Stimulated activated CD8-positive, alpha-beta memory T cell treated with anti-CD3 and anti-CD28 coated beads, Interleukin-7, amount 100 ng/mL, for 24 hours (primary cell): Measurements from ENCODE around the gene ST3GAL3.

Experiments used
- DNase-seq: peaks from one replicate; pipeline ENCODE4 v3.0.0-alpha.2; 2020; ENCODE audit warnings: low read depth

Gene ST3GAL3

DNA sequence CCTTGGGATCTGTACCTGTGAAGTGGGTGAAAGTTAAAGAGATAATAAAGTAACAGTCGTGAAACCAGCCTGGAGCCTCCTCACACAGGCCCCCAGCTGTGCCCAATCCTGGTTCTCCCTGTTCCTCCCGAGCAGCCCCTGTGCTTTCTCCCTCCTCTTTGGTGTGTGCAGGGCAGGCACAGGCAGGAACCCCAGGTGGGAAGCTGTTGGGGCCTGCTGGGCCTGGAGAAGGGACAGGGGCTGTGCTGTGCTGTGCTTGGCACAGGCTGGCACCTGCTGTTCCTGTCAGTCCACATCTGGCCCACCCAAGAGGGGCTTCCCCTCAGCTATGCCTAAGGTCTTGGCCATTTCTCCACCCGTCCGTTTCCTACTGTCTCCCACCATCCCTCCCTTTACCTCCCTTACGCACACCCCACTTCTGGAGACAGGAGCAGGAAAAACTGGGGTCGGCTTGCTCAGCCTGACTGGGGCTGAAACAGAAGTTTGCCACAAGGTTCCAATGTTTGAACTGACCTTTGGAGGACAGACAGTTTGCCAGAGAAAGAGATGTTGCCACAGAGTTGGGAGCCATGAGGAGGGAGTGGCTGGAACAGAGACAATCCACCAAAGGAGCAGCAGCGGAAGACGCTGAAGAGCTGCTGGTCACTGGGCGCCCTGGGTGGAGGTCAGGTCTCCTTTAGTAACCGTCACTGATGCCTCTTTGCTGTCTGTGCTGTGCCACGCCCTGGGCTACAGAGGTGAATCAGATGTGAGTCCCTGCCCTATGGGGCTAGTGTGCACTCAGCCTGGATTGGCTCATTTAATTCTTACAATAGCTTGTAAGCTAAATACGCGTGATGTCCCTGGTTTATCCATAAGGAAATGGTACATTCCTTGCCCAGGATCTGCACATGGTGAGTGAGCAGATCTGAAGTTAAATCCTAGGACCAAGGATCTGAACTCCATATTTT, 207.5 kb downstream of the ST3GAL3 start:
- no peak for DNase-seq

- DNase-seq, result no peak
Observed at GRCh38 chr1:43919906-43920305, 212.6 kb downstream of the ST3GAL3 start.

- DNase-seq, result no peak
Observed at GRCh38 chr1:43921022-43921421, 213.7 kb downstream of the ST3GAL3 start.

GRCh38 chr1:43924516-43924915, 217.2 kb downstream of the ST3GAL3 start:
- DNase-seq, result no peak

DNA sequence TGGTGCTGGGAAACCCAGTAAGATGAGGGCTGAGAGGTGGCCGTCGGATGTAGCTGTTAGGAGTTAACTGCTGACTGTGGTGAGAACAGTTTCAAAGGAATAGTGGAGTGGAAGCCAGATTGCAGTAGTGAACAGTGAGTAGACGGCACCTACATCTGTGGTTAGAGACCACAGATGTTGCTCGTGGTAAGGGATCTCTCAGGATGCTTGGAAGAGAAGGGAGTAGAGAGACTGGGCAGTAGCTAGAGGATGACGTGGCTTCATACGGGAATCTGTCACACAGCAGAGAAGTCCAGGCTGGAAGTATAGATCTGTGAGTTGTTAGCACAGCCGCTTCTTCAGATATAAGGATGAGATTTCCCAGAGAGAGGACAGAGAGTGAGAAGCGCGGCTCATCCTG, 218.5 kb downstream of the ST3GAL3 start:
- DNase-seq, result no peak

DNA sequence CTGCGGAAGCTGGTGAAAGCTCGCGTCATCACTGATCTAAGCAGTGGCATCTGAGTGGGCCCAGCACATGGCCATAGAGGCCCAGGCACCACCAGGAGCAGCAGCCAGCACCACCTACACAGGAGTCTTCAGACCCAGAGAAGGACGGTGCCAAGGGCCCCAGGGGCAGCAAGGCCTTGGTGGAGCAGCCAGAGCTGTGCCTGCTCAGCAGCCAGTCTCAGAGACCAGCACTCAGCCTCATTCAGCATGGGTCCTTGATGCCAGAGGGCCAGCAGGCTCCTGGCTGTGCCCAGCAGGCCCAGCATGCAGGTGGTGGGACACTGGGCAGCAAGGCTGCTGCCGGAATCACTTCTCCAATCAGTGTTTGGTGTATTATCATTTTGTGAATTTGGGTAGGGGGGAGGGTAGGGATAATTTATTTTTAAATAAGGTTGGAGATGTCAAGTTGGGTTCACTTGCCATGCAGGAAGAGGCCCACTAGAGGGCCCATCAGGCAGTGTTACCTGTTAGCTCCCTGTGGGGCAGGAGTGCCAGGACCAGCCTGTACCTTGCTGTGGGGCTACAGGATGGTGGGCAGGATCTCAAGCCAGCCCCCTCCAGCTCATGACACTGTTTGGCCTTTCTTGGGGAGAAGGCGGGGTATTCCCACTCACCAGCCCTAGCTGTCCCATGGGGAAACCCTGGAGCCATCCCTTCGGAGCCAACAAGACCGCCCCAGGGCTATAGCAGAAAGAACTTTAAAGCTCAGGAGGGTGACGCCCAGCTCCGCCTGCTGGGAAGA, 223.0 kb downstream of the ST3GAL3 start:
- DNase-seq, result no peak

DNA sequence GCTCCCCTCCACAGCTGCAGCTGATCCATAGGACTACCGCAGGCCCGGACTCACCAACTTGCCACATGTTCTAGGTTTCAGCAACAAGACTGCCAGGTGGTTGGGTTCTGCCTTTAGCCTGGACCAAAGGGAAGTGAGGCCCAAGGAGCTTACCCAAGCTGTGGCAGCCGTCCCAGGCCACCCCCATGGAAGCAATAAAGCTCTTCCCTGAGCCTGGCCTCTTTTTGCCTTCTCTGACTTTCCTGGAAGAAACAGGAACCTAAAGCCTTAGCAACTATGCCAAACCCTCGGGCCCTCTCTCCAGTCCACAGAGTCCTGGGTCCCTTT, 223.6 kb downstream of the ST3GAL3 start:
- DNase-seq, result no peak

DNA sequence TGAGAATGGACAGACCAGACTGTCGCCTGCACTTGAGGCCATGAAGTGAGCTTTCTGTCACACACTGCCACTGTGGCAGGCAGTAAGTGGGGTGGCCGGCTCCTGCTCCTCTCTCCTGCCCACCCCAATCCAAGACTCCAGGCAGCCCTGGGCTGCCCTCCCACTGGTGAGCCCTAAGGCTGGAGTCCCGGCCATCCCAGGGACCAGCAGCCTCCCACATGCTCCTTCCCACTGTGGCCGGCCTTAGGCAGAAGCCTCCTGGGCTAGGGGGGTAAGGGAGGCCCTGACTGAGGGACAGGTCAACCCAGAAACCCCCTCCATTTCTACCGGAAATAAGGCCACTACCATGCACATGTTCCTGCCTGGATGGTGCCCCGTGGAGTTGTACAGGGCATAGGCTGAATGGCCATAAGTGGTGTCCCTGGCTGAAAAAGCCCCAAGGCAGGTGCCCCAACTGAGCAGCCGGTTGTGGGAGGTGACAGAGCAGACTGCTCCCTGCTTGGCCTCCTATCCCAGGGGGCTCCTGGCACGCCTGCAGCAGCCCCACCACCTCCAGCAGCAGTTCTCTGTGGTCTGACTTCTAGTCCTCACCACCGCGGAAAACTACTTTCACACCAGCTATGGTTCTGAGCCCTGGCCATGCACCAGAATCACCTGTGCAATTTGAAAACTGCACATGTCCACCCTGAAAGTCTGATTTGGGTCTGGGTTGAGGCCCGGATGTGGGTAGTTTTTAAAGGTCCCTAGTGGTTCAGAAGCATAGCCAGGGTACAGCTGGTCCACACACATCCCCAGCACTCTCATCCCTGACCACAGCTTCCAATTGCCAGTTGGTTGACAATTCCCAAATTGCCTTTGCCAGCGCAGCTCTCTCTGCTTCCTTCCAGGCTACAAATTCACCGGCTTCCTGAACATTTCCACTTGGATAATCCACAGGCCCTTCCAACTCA, 224.7 kb downstream of the ST3GAL3 start:
- no peak for DNase-seq

GRCh38 chr1:43932786-43933385, 225.6 kb downstream of the ST3GAL3 start:
- no peak for DNase-seq

GRCh38 chr1:43933386-43934100, 226.2 kb downstream of the ST3GAL3 start, which contains the start of gene ARTN:
TSS of gene ARTN (plus strand) at chr1:43933801. CDS start at chr1:43935657, 1,856 bp downstream.
- no peak for DNase-seq

DNA sequence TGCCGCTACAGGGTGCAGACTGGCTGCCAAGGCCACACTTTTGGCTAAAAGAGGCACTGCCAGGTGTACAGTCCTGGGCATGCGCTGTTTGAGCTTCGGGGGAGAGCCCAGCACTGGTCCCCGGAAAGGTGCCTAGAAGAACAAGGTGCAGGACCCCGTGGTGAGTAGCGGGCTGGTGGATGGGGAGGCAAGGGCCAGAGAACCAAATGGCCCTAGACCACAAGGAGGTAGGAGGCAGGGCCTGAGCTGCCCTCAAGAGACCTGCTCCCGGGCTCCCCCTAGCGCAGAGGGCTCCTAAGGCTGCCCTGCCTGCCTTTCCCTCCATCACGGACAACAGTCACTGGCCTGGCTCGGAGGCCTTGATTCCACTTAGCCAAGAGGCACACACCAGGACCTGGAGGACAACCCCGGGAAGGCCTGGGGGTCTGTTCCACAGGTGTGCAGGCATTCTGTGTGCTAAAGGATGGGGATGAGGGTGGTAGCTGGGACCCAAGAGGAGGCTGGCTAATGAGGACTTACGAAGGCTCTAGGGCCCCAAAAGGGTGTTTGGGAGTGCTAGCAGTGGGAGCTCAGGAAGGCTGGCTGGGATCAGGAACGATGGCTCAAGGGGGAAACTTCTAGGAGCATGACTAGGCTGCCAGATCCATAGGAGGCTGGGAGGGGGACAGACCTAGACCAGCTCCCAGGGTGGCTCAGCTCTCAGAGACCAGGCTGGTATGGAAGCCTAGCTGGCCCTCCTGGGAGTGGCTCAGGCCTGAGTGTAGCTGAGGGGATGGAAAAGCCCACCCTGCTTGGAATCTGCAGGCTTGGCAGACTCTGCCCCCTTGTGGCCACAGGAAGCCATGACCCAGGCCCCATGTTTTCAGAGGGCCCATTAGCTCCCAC, 227.0 kb downstream of the ST3GAL3 start:
- DNase-seq, result peak; percentile 15

GRCh38 chr1:43934986-43935324, 227.6 kb downstream of the ST3GAL3 start:
- DNase-seq, result no peak

GRCh38 chr1:43935711-43936427, 228.5 kb downstream of the ST3GAL3 start:
- no peak for DNase-seq

- DNase-seq, result no peak
Observed at GRCh38 chr1:43936431-43937151, 229.3 kb downstream of the ST3GAL3 start.

GRCh38 chr1:43937179-43937865, 230.0 kb downstream of the ST3GAL3 start:
- DNase-seq, result no peak

- no peak for DNase-seq
Observed at GRCh38 chr1:43938383-43938782, 231.0 kb downstream of the ST3GAL3 start.

GRCh38 chr1:43938892-43939587, 231.7 kb downstream of the ST3GAL3 start:
- DNase-seq, result no peak
